IMR-90 (cell line): ENCODE results near the gene FLYWCH1.

ENCODE experiments used
- BHLHE40 ChIP-seq: fragments of 150-350 bp; IDR thresholded peaks from 2 replicates; pipeline ENCODE4 v1.6.1; 2016; ENCODE audit warnings: mild to moderate bottlenecking, low read depth, low read length
- CEBPB ChIP-seq: IDR thresholded peaks from 2 replicates; pipeline ENCODE4 v1.6.1; 2012; ENCODE audit warnings: low read depth, low read length, improper control_type of control experiment
- CHD1 ChIP-seq: IDR thresholded peaks from 2 replicates; pipeline ENCODE4 v1.6.1; 2012; ENCODE audit warnings: low read depth, low read length, improper control_type of control experiment
- MAZ ChIP-seq: IDR thresholded peaks from 2 replicates; pipeline ENCODE4 v1.6.1; 2012; ENCODE audit warnings: low read depth, mild to moderate bottlenecking, low read length, improper control_type of control experiment, moderate library complexity, borderline replicate concordance
- MXI1 ChIP-seq: IDR thresholded peaks from 2 replicates; pipeline ENCODE4 v1.6.1; 2012; ENCODE audit warnings: low read depth, mild to moderate bottlenecking, low read length, moderate library complexity, borderline replicate concordance
- NFE2L2 ChIP-seq: fragments of 150-350 bp; IDR thresholded peaks from 2 replicates; pipeline ENCODE4 v1.6.1; 2016; ENCODE audit warnings: low read depth, mild to moderate bottlenecking, low read length
- POLR2A ChIP-seq: IDR thresholded peaks from 2 replicates; pipeline ENCODE4 v1.6.1; 2012; ENCODE audit warnings: mild to moderate bottlenecking, low read depth, low read length
- RAD21 ChIP-seq: IDR thresholded peaks from 2 replicates; pipeline ENCODE4 v1.6.1; 2012; ENCODE audit warnings: low read length, improper control_type of control experiment
- RFX5 ChIP-seq: IDR thresholded peaks from 2 replicates; pipeline ENCODE4 v1.8.0; 2012; ENCODE audit warnings: low read depth, mild to moderate bottlenecking, low read length, moderate library complexity
- SMC3 ChIP-seq: fragments of 150-350 bp; IDR thresholded peaks from 2 replicates; pipeline ENCODE4 v1.6.1; 2016; ENCODE audit warnings: low read depth, mild to moderate bottlenecking, antibody characterized with exemption, low read length, moderate library complexity
- TF ChIP-seq, protein P1 (sequence below): conservative IDR thresholded peaks from 2 replicates; pipeline ENCODE4 v1.5.1; 2012; ENCODE audit warnings: mild to moderate bottlenecking, low read depth, low read length, improper control_type of control experiment
- TF ChIP-seq, protein P2 (sequence below): fragments of 150-350 bp; IDR thresholded peaks from 2 replicates; pipeline ENCODE4 v1.6.1; 2016; ENCODE audit warnings: low read depth, mild to moderate bottlenecking, low read length, moderate library complexity, borderline replicate concordance
- TF ChIP-seq, protein P3 (sequence below): fragments of 150-350 bp; IDR thresholded peaks from 2 replicates; pipeline ENCODE4 v1.6.1; 2017; ENCODE audit warnings: mild to moderate bottlenecking, antibody characterized with exemption, low read length, low read depth

DNA sequence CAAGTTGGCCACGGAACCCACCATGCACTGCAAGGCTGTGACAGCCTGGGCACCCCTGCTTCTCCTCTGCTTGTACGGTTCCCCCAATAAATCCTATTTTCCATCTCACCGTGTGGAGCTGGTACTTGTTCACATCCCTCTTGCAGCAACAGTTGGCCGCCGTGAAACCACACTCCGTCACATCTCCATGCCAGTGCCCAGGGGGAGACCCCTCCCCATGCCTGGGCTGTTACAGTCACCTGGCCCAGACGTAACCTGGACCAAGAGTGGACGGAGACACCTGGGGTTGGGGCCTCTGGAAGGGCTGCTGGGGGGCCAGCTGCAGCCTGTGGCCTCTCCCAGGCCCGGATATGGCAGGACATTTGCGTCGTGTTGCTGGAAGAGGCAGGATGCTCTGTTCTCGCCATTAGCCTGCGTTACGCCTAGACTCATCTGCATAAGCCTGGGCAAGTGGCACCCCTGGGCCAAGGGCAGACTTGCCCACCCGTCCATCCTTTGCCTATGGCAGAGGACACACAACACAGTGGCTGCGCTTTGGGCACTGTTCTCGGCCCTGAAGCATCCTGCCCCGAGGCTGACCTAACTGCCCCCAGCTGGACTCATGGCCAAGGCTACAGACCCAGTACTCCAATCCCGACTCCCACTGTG lies 38.1 kb downstream of the FLYWCH1 start:
- TF ChIP-seq RFX5 (no peak), POLR2A (no peak), NFE2L2 (no peak), MXI1 (no peak), CEBPB (no peak), SMC3 (no peak), MAZ (no peak), CHD1 (no peak), RAD21 (no peak), BHLHE40 (no peak)
- TF ChIP-seq, protein P1, sequence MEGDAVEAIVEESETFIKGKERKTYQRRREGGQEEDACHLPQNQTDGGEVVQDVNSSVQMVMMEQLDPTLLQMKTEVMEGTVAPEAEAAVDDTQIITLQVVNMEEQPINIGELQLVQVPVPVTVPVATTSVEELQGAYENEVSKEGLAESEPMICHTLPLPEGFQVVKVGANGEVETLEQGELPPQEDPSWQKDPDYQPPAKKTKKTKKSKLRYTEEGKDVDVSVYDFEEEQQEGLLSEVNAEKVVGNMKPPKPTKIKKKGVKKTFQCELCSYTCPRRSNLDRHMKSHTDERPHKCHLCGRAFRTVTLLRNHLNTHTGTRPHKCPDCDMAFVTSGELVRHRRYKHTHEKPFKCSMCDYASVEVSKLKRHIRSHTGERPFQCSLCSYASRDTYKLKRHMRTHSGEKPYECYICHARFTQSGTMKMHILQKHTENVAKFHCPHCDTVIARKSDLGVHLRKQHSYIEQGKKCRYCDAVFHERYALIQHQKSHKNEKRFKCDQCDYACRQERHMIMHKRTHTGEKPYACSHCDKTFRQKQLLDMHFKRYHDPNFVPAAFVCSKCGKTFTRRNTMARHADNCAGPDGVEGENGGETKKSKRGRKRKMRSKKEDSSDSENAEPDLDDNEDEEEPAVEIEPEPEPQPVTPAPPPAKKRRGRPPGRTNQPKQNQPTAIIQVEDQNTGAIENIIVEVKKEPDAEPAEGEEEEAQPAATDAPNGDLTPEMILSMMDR: no peak
- TF ChIP-seq, protein P2, sequence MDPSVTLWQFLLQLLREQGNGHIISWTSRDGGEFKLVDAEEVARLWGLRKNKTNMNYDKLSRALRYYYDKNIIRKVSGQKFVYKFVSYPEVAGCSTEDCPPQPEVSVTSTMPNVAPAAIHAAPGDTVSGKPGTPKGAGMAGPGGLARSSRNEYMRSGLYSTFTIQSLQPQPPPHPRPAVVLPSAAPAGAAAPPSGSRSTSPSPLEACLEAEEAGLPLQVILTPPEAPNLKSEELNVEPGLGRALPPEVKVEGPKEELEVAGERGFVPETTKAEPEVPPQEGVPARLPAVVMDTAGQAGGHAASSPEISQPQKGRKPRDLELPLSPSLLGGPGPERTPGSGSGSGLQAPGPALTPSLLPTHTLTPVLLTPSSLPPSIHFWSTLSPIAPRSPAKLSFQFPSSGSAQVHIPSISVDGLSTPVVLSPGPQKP: no peak
- TF ChIP-seq, protein P3, sequence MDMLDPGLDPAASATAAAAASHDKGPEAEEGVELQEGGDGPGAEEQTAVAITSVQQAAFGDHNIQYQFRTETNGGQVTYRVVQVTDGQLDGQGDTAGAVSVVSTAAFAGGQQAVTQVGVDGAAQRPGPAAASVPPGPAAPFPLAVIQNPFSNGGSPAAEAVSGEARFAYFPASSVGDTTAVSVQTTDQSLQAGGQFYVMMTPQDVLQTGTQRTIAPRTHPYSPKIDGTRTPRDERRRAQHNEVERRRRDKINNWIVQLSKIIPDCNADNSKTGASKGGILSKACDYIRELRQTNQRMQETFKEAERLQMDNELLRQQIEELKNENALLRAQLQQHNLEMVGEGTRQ: no peak
